ENCODE measurements around the gene GABRE.

GRCh38 chrX:151919610-151920009 lies 54.9 kb downstream of the GABRE start:
- no peak for TF ChIP-seq TAF1 (IDR thresholded peaks at IDR 0.05; ENCODE audit: borderline replicate concordance, insufficient read depth, low read length)
- TF ChIP-seq REST (IDR thresholded peaks at IDR 0.05; ENCODE audit: insufficient read depth in 1 of 2, low read depth in 2 of 2, low read length in 2 of 2): no peak

Data from PFSK-1 (cell line).